Embryonic facial prominence (tissue), 1 donor: ENCODE data around the gene SPINDOC.
"Not testable (repeated sequence)": the region's sequence is repeated elsewhere in the genome, so short reads cannot be mapped to it uniquely, and the experiment has no call there.

Source experiments
- DNase-seq: peaks from one replicate; pipeline ENCODE4 v3.0.0-alpha.2; 2016; ENCODE audit errors: extremely low spot score

SPINDOC gene

DNA sequence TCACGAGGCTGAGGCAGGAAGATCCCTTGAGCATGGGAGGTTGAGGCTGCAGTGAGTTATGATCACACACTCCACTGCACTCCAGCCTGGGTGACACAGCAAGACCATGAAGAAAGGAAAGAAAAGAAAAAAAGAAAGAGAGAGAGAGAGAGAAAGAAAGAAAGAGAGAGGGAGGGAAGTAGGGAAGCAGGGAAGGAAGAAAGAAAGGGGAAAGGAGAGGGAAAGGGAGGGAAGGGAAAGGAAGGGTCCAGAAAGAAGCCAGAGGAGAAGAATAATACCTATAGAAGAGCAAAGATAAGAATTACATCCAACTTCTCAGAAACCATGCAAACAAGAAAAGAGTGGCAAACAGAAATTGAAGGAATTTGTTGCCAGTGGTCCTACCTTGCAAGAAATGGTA lies 27.4 kb upstream of the SPINDOC start:
- no peak for DNase-seq

DNA sequence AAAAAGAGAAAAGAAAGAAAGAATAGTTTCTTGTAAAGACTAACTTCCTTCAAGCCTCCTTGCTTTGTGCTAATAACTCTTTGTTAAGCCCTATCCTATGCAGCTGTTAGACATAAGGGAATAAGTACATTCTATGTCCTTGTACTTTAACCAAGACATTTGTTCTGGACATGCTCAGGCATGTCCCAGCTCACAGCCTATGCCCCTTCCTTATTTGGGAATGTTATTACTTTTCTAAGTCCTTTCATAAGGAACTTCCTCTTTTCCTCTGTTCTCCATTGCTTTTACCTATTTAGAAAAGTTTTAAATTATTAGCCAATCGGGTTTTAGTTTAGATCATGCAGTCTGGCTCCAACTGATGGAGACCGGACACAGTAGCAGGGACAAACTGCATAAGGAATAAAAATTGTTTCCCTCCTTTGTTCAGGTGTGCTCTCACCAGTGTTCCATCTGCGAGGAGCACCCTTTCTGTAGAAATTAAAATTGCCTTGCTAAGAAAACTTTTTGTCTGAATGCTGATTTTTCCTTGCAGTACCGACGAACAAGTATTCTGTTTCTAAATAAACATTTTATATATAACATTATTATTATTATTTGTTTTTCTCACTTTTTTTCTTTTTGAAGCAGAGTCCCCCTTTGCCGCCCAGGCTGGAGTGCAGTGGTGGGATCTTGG lies 21.6 kb upstream of the SPINDOC start:
- DNase-seq: no peak

DNA sequence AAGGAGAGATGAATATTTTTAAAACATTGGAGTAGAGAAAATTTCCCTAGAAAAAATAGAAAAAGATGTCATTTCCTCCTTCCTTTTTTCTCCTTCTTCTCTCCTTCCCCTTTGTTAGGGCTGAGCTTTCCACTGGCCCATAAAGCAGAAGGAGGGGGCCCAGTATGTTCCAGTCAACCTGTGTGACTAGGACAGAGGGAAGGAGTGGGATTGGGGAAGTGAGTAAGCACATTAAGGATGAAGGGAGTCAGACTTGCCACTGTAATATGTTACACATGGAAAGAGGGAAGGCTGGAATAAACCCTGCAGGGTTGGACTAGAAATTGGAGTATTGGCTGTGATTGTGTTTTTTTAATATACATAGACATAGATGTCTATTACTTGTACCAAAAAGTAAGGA lies 20.1 kb upstream of the SPINDOC start:
- DNase-seq: no peak

DNA sequence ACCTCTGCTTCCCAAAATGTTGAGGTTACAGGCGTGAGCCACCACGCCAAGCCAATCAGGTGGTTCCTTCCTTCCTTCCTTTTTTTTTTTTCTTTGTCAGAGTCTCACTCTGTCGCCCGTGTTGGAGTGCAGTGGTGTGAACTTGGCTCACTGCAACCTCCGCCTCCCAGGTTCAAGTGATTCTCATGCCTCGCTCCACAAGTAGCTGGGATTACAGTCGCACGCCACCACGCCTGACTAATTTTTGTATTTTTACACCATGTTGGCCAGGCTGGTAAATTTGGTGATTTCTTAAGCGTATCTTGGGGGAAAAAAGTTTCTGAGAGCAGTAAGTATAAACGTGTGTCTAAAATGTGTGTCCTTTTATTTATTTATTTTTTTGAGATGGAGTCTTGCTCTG lies 18.2 kb upstream of the SPINDOC start:
- no peak for DNase-seq

DNA sequence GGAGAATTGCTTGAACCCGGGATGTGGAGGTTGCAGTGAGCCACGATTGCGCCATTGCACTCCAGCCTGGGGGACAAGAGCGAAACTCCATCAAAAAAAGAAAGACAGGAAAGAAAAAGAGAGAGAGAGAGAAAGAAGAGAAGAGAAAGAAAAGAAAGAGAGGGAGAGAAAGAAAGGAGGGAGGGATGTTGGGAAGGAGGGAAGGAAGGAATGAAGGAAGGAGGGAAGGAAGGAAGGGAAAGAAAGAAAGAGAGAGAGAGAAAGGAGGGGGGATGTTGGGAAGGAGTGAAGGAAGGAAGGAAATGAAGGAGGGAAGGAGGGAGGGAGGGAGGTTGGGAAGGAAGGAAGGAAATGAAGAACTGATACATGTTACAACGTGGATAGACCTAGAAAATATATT lies 12.3 kb upstream of the SPINDOC start:
- no peak for DNase-seq

DNA sequence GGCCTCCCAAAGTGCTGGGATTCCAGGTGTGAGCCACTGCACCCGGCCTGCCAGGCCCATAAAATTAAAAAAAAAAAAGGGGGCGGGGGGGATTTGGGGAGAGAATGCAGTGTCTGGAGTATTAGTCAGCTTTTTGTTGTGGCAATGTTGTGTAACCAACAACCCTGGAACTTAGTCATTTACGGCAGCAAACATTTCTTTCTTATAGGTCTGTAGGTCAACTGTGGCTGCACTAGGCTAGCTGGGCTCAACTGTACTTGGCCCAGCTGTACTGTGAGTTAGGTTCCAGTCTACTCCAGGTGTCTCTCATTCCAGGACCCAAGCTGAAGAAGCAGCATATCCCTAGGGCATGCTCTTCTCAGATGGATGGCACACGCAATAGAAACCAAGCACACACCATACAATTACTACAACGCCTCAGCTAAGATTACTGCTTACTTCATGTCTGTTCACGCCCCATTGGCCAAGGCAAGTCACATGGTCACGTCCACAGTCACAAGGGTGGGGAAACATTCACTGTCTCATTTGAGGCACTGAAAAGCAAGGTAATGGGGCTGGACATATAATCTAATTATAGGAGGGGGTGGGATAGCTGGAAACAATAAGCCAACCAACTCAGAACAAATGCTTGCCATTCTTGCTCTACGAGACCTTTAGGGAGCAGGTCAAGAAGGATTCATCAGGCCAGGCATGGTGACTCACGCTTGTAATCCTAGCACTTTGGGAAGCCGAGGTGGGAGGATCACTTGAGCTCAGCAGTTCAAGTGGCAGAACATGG lies 10.4 kb upstream of the SPINDOC start:
- no peak for DNase-seq

DNA sequence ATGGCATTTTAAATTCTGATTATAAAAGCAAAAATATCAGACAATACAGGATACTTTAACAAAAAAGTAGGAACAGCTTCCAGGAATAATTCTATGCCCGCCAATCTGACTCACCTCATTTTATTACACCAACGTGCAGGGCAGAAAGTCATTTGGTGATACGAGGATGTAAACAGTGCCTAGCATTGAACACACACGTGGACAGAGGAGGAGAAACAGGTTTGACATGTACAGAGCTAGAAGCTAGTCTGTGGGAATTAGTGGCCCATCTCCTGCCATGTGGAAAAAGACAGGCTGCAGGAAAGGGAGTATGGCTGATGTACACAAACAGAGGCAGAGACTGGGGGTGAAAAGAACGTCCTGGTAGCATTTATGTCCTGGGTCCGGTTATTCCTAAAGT lies 9.0 kb upstream of the SPINDOC start:
- DNase-seq: no peak

DNA sequence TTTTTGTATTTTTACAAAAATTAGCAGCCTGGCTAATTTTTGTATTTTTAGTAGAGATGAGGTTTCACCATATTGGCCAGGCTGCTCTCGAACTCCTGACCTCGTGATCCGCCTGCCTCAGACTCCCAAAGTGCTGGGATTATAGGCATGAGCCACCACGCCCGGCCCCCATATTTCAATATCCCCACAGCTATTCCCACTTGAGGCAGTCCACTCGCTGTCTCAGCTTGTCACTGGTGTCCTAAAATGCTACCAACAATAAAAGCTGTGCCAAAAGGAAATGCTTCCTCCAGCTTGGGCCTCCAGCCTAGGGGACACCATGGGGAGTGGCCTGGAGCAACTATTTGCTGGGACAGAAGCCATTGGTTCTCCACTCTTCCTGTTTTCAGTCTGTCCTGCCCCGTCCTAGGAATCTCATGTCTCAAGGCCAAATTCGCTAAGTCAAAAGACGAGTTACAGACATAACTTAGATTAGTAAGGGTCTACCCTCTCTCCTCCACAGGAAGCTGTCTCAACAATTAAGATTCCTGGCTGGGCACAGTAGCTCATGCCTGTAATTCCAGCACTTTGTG lies 7.3 kb upstream of the SPINDOC start:
- no peak for DNase-seq

DNA sequence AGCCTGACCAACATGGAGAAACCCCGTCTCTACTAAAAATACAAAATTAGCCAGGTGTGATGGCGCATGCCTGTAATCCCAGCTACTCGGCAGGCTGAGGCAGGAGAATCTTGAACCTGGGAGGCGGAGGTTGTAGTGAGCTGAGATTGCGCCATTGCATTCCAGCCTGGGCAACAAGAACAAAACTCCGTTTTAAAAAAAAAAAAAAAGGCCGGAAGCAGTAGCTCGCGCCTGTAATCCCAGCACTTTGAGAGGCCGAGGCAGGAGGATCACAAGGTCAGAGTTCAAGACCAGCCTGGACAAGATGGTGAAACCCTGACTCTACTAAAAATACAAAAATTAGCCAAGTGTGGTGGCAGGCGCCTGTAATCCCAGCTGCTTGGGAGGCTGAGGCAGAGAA lies 2.9 kb upstream of the SPINDOC start:
- not testable (repeated sequence) for DNase-seq

DNA sequence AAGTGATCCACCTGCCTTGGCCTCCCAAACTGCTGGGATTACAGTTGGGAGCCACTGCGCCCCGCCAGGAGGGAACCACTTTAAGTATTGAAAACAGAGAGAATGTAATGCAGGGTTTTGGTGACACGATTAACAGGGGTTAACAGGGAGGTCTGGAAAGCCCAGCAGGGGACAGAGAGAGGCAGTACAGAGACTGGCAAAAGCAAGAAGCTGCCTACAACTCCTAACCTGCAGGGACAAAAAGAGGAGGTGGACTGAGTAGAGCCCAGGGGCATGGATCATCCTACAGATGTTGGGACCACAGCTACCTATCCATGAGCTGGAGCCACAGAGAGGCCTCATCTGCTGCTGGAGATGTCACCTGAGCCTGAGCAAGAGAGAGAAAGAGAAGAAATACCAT lies 1.7 kb upstream of the SPINDOC start:
- no peak for DNase-seq

DNA sequence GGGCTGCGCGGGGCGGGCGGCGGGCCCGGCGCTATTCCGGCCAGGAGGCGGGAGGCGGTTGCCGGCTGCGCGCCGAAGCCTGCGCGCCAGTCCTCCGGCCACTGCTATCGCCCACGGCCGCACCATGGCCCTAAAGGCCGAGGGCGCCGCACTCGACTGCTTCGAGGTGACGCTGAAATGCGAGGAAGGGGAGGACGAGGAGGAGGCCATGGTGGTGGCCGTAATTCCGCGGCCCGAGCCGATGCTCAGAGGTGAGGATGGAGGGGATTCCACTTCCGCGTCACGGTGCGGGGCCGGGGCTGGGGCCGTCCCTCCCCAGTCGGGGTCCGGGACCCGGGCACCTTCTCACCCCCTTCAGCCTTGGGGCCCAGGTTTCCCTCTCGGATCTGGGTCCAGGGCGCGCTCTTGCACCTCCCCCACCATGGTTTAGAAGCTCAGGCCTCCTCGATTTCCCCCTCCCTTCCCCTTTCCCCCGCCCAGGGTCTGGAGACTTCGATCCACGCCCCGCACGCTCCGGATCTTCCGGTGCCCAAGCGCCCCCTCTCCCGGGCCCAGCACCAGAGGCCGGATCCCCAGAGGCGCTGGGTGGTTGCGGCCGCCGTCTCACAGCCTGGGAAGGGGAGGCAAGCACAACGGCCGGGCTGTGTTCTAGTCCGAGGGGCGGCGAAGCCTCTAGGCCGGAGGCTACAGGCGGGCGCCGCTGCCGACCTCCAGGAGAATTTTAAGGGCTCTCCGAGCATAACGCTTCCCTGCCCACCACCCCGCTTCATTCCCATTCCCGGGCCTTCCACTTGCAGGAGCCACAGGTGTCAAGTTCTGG lies 517 bp downstream of the SPINDOC start:
- no peak for DNase-seq

DNA sequence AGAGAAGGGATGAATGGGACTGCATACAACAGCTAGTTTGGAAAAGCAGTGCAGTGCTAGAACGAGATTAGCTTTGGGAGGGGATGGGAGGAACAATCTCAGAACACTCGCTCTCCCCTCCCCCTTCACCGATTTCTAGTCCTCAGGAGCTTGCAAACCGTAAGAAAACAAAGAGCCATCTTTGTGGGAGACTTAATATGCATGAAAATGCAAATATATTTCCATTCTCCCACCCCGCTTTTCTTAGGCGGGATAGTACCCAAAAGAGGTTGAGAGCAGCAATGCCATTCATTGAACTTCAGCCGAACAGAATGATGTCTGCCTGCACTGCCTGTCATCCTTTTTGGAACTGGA lies 1.1 kb downstream of the SPINDOC start:
- no peak for DNase-seq

DNA sequence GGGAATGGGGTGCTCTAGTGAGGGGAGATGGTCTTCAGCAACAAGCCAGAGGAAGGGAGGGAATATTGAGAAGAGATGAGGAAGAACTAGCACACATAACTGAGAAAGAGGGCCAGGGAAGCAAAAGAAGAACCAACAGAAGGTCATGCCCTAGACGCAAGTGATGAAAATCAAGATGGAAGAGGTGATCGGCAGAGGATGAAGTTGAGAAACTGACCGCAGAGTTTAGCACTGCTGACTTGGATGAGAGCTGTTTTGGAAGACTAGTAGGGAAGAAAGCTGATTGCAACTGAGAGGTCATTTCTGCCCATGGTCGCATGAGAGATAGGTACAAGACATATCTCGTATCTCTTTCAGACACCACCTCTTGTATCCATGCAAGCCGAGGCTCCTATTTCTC lies 2.9 kb downstream of the SPINDOC start:
- no peak for DNase-seq

DNA sequence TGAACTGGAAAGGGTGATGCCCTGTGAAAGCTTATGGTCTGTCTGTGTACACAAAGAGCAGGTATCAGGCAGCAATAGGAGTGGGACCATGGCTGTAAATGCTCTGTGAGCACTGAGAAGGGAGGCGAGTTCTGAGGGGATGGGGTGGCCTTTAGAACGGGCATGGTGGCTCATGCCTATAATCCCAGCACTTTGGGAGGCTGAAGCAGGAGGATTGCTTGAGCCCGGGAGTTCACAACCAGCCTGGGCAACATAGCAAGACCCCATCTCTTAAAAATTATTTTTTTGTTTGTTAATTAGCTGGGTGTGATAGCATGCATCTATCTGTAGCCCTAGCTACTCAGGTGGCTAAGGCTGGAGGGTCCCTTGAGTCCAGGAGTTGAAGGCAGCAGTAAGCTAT lies 3.5 kb downstream of the SPINDOC start:
- DNase-seq: no peak

DNA sequence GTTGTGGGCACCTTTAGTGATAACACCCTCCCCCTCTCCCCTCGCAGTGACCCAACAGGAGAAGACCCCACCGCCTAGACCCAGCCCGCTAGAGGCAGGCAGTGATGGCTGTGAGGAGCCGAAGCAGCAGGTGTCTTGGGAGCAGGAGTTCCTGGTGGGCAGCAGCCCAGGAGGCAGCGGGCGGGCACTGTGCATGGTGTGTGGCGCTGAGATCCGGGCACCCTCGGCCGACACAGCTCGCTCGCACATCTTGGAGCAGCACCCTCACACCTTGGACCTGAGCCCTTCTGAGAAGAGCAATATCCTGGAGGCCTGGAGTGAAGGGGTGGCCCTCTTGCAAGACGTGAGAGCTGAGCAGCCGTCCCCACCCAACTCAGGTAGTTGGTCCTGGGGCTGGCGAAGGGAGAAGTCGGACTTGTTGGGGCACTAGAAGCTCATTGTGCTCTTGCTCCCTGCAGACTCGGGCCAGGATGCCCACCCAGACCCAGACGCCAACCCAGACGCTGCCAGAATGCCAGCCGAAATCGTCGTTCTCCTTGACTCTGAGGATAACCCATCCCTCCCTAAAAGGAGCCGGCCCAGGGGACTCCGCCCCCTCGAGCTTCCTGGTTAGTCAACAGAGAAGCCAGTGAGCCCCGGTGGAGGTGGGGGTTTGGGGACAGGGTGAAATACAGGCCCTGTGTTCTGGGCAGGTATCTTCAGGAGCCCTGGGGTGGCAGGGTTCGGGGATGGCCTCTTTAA lies 4.7 kb downstream of the SPINDOC start:
- no peak for DNase-seq

DNA sequence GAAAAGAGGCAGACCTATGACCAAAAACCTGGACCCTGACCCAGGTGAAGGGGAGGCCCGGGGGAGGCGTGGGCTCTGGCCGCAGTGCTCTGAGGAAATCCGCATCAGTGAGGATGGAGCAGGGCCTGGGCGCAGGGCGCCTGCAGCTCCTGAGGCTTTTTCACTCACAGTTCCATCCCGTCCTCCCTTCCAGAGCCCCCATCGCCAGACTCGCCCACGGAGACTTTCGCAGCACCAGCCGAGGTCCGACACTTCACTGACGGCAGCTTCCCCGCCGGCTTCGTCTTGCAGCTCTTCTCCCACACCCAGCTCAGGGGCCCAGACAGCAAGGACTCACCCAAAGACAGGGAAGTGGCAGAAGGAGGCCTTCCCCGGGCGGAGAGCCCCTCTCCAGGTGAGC lies 5.4 kb downstream of the SPINDOC start:
- DNase-seq: no peak

DNA sequence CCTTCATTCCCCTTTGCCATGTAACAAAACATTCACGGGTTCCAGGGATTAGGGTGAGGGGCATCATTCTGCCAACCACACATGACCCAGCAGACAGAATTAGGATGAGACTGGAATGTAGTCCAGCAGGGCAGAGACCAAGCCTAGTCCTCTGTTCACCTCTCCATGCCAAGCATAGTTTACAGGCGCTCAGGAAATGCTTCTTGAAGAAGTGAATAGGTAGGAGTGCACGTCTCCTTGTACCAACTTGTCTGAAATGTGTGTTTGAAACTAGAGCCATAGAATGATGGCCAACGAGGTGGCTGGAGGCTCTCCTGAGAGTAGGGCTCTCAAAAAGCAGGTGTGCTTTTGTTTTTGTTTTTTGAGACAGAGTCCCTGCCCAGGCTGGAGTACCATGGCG lies 8.2 kb downstream of the SPINDOC start:
- no peak for DNase-seq

DNA sequence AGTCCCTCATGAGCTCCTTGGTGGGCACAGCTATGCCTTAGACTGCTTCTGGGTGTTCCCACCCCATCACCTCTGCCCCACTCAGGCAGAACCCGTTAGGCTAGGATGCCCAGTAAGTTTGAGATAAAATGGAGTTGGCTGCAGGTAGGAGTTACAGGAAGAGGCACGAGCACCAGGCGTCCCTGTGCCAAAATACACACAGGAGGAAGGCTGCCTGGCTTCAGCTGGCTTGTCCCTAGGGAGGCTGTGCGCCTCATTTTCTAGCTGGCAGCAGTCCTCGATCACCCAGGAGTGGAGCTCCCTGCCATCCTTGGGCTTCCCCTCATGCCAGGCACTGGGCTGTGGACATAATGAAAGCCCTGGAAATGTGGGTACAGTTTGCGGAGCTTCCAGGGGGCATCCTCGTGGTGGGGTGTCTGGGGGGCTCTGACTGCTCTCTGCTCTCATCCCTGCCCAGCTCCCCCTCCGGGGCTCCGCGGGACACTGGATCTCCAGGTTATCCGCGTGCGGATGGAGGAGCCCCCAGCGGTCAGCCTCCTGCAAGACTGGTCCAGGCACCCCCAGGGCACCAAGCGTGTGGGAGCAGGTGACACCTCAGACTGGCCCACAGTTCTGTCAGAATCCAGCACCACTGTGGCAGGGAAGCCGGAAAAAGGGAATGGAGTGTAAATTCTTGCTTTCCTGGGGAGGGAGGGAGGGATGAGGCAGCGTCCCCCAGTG lies 13.4 kb downstream of the SPINDOC start:
- no peak for DNase-seq

DNA sequence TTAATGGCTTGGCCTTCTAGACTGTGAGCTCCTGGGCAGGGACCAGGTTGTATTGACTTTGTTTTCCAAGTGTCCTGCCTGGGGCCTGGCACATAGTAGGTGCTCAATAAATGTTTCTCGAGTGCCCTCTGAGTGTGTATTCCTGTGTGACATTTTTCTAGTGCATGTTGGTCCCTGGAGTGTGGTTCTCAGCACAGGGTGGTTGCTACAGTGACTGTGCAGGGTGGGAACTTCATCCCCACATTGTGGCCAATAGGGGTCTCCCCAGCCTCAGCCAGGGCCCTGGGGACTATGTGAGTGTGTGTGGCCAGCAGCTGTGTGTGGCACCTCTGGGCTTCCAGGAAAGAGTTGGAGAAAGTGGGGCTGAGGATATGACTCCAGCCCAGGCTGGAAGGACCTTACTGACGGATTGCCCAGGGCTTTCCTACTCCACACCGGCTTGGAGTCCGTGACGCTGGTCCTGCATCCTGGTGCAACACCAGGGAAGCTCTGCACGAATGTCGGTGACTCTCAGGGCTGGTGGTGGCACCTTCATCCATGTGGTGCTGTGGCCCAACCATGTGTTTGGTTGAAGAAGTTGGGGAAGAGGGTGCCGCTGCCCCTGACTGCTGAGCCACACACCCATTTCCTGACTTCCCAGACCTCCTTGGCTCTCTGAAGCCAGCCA lies 16.7 kb downstream of the SPINDOC start:
- no peak for DNase-seq

DNA sequence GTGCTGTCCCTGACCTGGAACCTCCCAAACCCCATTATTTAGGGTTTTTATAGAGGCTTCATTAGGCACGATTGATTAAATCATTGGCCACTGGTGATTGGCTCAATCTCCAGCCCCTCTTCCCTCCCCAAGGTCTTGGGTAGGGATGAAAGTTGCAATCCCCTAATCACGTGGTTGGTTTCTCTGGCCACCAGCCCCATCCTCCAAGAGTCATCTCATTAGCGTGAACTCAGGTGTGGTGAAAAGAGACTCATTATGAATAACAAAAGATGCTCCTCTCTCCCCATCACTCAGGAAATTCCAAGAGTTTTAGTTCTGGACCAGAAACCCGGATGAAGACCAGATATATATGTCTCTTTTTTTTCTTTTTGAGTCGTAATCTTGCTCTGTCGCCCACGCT lies 18.1 kb downstream of the SPINDOC start:
- DNase-seq: no peak

DNA sequence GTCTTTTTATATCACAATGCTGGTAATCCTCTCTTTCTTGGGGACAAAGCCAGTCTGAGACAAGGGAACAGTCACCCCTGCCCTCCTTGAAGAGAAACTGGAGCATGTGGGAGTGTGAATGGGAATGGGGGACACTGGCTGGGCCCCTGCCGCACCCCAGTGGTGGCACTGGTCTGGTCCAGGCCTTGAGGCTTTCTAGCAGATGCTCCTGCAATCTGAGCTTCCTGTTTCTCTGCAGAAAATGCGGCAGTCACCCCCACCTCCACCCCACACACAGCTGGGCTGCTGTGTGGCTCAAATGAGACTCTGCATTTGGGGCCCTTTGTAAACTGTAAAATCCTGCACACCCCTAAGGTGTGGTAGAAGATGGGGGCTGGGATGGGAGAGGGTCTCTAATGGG lies 19.1 kb downstream of the SPINDOC start:
- DNase-seq: no peak
